NCI-H526 treated with DMSO at 0.1 percent for 48 hours (cell line): ENCODE data around the gene ACADVL.
A peak's percentile ranks its signal among the peaks of the same experiment; 100 is the strongest.

Experiments used
- DNase-seq: peaks from one replicate; lab custom pipeline; 2025; lab: John Stamatoyannopoulos, UW

ACADVL gene

DNA sequence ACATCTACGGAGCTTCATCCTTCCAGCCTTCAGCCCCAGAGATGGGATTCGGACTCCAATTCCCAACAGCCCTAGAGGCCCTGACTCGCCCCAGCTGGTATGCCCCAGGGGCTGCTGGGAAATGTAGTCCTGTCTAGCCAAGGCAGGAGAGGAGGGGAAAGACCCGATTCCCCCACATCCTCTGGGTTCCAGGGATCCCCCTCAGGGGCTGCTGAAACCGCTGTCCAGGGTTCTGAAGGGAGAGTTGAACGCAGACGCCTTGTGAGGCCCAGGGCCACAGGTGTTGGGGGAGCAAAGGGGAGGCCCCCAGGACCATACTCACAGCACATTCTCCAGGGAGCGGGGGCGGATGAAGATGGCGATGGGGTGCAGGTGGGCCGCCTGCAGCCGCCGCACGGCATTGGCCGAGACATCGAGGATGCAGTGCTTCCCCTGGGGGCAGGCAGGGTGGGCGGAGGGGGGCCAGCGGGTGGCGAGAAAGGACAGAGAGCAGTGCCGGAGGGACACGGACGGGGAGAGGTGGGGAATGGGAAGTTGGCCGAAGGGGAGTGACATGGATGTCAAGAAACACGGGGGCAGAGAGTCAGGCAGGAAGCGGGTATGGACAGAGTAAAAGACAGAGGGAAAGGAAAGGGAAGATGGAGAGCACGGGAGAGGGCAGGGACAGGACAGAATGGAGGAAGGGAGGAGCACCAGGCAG is 28.0 kb upstream of the ACADVL start:
- no peak for DNase-seq

DNA sequence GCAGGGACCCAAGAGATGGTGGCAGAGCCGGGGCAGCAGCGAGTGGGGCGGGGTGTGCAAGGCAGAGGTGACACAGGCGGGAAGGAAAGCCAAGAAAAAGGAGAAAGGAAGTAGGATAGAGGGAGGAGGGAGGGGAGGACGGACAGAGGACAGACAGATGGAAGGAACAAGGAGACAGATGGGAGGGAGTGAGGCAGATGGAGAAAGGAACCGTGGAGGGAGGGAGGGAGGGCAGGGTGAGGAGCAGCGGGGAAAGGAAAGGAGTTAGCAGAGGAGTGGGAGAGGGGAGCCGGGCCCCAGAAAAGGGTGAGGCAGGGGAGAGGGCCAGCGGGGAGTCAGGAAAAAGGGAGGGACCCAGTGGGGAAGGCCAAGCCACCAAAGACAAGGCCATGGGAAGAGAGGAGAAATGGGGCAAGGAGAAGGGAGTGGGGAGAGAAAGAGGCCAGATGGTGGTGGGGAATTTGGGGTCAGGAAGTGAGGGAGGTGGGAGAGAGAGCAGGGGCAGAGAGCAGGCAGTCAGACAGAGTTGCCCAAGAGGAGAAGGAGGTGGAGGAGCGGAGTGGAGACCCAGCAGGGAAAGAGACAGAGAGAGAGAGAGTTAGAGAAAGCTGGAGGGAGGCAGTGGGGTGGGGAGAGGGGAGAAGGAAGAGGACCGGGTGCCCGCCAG is 27.3 kb upstream of the ACADVL start:
- no peak for DNase-seq

DNA sequence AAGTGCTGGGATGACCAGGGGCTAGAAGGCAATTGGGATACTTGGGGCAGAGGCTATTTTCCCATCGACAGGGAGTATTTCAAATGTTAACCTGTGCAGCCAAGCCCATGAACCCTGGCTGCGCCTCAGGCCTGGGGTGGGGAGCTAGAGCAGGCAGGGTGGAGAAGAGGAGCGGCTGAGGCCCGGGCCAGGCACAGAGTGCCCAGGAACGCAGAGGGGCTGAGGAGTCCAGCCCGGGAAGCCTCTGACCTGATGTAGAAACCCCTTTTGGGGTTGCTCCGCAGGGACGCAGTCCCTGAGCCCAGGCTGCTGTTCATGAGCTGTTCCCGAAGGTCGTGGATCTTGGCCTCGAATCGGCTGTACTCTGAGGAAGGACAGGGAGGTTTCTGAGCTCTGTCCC is 23.8 kb upstream of the ACADVL start:
- DNase-seq = no peak

DNA sequence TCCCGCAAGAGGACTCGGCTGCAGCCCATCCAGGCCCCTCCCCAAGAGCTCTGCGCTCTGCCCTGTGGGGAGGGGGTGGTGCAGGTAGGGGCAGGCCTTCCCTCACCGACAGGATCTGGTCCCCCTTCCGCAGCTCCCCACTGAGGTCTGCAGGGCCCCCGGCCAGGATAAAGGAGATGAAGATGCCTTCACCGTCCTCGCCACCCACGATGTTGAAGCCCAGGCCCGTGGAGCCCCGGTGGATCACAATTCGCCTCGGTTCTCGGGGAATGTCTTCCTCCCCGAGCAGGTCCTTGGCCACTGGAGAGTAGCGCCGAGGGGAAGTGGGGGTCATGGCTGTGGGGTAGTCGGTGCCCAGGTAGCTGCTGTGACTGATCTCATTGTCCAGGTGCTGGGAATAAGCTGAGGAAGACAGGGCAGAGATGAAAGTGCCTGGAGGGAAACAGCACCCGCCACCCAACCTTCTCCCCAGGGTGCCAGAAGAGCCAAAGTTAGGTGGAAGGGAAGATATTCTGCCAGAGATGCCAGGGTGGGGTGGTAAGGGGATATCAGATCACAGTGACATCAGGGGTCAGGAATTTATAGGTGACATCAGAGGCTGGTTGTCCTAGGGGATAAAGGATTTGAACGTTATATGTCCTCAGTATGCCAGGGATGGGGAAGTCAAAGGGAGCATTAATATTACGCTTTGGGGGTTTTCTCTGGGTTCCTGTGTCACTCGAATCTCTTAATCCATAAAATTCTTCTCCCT is 22.9 kb upstream of the ACADVL start:
- no peak for DNase-seq

DNA sequence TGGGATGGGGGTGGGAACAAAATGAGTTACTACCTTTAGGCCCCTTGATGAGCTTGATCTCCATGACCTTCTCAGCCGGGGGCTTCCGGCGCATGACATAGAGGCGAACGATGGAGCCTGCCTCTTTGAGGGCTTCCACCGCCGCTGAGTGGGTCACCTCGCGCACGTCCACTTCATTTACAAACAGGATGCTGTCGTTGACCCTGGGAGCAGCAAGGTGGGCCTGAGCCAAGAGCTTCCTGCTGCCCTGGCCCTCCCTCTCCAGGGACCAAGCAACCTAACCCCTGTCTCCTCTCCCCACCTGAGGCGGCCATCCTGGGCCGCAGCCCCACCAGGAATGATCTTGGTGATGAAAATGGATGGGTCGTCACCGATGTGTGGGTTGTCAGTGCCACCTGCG is 16.3 kb upstream of the ACADVL start:
- no peak for DNase-seq

DNA sequence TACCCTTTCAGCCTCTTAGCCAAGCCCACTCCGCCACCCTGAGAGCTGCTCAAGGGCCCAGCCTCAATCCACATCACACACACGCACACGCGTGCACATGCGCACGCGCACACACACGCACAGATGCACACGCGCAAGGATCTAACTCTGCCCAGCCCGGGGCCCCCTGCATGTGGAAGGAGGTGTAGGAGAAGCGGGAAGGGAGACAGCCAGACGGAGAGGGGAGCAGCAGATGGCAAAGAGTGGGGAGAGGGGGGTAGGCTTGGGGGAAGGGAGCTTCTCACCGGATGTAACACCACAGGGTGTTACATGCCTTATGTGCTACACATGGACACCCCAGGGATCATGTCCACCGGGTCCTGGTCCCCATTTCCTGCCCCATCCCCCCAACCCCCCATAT is 15.4 kb upstream of the ACADVL start:
- DNase-seq = no peak

DNA sequence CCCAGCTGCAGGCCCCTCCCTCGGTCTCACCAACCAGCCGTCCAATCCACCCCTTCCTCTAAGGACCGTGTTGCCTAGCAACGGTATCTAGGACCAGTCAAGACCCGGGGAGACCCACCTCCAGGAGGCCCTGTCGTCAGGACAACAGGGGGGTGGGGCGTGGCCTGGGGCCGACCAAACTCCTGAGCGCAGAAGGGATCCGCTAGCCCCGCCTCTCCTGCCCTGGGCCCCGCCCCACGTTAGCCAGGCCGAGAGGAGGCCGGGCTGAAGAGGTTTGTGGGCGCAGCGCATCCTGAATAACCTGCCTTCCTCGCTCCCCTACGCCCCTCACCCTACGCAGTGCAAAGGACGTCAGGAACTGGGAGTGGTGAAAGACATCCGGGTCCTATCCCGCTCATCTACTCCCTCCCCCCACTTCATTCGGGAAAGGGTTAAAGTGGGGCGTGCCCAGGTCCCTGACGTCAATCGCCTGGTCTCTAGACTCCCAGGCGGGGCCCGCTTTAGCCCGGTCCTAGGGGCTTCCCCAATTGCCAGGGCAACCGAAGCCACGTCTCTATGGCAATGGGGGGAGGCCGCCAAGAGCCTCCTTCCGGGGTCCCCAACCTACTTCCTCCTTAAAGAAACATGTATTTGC is 14.8 kb upstream of the ACADVL start:
- no peak for DNase-seq

DNA sequence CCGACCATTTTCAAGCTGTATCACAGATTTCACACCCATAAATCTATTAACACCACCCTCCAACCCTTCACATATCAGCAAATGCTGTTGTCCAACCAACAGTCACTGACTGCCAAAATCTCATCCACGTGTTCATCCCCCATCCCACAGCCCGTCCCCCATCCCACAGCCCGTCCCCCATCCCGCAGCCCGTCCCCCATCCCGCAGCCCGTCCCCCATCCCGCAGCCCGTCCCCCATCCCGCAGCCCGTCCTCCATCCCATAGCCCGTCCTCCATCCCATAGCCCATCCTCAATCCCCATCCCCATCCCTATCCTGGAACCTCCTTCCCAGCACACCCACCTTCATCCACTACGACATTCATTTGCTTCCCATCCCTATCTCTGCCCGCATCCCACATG is 14.2 kb upstream of the ACADVL start:
- no peak for DNase-seq

DNA sequence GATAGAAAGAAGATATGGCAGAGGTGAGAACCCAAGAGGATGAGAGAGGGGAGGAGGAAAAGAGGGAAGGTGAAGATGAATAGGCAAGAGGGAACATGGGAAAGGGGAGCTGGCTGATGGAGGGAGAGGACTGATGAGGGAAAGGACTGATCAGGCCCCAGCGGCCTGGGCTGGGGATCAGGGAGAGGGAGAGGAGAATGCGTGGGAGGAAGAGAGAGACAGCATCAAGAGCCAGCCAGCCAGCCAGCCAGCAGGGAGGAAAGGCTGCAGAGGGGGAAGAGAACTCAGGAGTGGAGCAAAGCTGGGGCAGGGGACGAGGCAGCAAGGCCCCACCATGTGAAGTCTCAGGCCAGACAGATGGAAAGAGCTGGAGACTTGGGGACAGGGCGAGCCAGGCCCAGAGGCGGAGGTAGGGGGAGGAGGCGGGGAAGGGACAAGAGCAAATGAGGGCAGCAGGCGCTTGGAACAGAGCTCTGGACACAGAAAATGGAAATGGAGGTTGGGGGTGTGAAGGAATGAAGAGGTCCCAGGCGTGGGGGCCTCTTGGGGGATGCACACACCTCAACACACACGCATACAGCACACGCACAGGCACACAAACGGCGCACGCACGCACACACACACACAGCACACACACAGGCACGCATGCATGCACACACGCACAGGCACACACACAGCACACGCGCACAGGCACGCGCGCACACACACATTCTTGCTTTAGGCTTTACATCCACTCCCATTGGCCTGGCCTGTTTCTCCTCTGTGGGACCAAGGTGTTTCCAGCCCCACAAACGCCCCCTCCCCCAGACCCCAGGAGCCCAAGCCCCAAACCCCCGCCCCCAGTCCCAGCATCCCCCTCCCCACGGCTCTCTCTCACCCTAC is 12.4 kb upstream of the ACADVL start:
- DNase-seq = no peak

DNA sequence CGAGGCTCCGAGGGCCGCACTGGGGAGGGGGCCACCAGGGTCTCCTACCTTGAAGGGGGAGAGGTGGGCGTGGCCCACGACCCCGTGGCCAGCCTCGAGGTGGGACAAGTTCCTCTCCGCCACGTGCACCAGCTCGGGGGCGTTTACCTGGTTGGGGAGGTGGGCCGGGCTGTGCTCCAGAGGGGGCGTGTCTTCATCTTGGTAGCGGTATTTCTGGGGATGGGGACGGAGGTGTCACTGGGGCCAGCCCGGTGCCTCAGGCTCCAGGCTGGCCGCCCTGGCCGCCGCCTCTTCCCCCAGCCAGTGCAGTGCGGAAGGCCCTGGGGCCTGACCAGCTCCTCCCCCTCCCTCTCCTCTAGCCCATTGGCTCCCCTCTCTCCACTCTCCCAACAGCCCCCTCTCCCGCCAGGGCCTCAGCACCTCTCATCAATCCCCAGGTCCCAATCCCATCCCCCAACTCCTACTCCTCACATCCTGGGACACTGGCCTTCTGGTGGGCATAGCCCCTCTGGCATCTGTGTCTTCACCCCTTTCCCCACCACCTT is 11.6 kb upstream of the ACADVL start:
- DNase-seq = no peak

DNA sequence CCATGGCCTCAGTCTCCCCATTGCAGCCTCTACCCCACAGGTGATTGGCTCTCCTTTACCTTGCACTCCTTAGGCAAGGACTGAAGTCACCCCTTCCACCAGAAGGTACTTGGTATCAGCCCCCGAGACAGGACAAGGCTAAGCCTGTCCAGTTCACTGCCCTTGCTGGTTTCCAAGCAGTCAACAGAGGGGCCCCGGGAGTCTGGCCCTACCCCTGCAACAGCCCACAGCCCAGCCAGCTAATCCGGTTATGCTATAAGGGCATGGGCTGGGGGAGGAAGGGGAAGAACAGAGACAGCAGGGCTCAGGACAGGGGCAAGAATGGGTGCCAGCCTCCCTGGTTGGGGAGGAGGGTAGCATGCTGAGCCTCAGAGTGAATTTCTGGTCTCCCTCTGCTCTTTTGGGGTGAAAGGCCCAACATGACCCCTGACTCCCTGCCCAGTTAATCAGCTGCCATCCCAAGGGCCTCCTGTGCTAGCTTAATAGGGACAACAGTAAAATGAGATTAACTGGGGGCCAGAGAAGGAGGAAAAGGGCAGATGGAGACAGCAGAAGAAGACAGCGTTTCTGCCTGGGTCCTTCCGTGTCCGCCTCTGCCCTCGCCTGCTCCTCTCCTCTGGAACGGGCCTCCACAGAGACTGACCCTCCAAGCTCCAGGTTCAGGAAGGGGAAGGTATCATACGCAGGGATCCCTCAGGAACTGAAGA is 10.8 kb upstream of the ACADVL start:
- no peak for DNase-seq

DNA sequence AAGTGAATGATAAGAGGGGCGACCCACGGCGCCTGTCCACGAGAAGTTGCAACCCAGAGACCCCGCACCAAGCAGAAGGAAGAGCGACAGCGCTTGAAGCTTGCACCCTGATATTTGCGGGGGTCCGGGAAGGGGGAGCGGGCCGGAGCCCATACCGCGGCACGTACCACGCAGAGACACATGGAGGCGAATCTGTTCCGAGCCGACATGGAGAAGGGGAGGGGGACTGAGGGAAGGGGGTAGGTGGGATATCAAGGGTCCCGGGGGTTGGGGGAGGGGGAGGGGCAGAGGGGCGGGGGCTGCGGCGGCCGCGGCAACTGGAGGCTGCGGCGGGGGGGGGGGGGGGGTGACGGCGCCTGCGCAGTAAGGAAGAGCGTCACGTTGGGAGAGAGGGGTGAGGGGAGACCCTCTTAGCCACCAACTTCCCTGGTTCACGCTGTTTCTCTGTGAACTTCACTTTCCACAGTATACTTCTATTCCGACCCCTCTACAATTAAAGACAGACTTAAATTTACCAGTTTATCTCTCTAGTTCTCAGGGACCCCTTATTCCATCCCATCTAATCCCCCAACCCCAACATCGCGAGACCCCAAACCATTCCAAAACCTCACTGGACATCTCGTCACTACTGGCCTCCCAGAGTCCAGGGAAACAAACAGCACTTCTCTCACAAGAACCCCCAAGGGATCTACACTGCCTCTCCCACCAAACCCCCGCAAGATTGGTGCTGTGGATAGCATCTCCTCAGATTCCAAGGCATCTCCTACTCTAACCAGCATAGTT is 8.1 kb upstream of the ACADVL start:
- DNase-seq = no peak

DNA sequence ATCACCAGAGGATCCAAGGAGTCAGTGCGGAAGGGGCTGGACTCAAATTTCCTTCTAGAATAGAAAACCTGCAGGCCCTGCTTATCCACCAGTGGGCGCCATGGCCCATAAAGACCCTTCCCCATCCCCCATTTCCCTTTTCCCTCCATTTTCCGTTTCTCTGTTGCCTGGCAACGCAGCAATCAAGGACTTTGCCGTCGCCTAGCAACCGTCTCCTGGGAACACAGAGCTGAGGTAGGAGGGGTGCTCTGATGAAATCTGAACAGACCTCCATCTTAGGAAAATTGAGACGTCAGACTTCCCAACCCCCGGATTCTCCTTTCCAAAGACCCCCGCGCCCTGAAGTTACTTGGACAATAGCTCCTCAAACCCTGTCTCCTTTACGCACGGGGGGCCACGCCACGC is 5.8 kb upstream of the ACADVL start:
- peak; percentile 82 for DNase-seq

DNA sequence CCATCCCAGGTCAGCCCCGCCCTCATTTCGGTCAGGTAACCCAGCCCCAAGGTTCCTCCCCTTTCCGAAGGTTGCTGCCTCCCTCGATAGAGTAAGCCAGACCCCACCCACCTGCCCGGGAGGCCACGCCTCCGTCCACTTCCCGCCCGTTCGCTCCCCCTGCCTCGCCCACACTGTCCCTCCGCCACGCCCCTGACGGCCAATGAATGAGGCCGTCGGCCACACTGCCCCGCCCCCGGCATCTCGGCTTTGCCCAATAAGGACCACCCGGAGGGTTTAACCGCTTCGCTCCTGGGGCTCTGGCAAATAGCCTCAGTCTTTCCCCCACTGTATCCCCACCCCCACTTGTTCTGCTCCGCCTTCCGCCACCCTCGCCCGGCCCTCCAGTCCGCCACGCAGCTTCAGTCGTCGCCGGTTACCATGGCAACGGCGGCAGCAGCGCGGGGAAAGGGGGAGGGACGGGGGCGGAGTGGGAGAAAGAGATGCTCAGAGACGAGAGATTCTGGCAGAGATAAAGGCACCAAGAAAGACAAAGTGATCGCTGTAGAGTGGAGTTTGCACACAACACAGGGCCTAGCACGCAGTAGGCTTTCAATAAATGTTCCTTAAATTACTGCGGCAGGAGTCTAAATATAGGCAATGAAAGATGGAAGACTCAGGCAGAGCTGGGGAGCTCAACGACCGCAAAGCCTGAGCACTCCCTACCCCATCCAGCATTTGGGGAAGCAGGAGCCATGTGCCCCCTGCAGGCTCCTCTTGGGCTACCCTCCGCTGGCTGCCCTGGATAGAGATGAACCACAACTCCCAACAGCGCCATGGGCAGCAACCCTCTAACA is 5.2 kb upstream of the ACADVL start:
- DNase-seq = peak; percentile 90

DNA sequence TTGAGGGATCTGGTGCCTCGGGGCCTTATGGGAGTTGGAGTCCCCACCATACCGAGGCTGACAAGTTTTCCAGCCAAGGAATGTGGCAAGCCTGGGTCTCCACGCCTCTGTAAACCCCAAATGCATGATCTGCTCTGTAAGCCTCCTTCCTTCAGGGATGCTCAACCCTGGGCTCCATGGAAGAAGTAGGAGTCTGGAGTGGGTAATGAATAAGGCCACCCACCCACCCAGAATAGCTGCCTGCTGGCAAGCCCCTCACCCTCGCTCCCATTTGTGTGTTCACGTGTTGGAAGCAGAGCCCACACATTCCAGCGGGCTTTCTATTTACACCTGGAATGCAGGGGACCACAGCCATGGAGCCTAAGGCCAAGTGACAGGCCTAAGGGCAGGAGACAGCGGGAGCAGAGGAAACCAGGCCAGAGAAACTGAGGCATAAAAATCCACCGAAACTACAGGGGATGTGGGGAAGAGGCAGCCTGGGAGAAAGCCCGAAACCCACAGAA is 4.6 kb upstream of the ACADVL start:
- DNase-seq = no peak

DNA sequence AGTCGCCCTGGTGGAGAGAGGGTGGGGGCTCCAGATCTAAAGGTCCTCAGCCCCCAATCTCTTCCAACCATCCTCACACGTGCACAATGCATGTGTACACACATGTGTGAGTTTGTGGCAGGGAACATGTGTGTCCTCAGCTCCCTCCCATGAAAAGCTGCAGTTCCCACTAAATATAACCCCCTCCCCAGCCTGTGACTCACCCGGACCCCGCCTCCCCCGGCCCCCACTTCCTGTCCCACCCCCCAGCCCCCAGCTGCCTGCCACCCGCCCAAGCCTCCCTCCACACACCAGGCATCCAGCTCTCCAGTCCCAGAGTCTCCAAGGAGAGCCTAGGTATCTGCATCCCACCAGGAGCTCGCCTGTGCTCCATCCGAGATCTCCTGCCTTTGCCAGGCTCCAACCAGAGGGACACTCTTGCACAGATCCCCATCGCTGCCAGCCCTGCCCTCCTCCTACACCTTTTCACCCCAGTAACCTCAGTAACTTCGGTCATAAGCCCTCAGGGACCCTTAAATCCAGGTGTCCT is 4.0 kb upstream of the ACADVL start:
- no peak for DNase-seq

DNA sequence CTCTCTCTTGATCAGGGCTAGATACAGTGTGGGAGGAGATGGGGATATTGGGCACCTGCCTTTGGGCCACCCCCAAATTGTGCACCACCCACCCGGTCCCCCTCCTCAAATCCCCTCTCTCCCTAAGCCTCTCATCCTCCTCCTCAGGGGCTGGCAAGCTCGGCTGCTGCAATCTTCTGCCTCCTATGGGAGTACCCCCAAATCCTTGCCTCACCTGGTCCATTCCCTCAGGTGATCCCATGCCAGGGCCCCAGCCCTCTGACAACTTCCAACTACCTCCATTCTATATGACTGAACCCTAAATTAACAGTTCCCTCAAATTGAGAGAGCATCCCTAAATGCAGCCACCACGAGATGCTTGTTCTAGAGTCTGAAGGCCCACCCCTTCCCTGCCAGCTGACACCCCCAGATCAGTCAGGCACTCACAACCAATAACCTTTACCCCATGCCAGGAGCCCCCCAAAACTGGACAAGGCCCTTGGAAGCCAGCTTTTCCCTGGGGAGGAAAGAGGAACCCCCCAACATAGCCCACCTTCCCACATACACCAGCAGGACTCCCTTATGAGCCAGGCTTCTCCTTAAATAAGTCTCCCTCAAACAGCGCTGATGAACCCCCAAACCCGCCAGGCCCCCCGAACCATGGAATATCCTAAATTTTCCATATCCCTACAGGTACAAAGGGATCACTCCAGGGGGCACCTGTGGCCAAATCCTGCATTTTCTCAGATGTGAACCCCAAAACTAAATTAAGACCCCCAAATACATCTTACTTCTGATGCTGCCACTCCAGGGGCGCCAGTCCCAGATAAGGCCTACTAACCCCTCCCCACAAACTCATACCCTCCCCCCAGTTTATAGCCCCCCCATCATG is 3.3 kb upstream of the ACADVL start:
- no peak for DNase-seq
